Measurements from ENCODE around the gene LTO1.

LTO1 gene

DNA sequence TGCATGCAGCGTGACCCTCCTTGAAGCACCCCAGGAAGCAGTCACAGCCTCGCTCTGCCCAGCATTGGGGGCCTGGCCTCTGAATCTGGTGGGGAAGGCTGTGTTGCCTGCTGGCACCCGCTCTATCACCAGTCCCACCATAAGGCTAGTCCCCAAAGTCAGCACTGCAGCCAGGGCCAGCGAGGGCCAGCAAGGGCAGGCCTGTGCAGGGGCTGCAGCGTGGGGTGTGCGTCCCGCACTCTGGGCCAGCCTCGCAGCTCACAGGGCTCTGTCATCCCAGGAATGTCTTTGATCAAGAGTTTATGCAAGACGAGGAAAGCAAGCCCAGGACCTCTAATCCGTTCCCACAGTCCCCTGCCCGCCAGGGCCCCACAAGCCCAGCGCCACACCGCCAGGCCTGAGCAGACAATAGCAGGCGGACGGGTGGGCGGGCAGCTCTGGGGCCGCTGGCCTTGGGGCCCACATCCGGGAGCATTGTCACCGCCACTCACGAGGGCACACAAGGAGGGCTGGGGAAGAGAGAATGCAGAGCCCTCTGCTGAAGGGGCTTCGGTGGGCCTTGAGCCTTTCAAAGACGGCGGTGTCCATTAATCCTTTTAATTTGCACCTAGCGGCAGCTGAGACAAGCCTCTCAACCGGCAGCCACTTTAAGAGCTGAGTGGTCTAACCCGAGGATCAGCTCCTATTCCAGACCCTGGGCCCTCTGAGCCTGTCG lies 17.1 kb downstream of the LTO1 start:
- no peak for DNase-seq (ENCODE audit: low spot score)

DNA sequence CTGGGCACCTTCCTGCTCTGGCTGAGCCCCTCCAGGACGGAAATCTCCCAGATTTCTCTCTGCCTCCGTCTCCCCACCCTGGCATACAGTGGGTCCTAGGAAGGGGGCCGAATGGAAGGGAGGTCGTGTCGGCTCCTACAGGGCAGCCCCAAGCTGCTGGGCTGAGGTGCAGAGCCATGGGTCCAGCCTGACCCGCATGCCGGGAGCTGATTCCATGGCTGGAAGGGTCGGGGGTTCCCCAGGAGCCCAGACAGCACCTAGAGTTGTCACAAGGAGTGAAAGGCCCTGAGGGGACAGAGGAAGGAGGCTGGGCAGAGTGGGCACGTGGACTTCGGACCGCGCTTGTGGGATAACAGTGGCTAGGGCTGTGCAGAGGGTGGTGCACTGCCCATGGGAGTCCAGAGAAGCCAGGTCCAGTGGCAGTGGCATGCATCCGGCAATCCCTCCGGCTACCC lies 17.7 kb downstream of the LTO1 start:
- no peak for DNase-seq (ENCODE audit: low spot score)

DNA sequence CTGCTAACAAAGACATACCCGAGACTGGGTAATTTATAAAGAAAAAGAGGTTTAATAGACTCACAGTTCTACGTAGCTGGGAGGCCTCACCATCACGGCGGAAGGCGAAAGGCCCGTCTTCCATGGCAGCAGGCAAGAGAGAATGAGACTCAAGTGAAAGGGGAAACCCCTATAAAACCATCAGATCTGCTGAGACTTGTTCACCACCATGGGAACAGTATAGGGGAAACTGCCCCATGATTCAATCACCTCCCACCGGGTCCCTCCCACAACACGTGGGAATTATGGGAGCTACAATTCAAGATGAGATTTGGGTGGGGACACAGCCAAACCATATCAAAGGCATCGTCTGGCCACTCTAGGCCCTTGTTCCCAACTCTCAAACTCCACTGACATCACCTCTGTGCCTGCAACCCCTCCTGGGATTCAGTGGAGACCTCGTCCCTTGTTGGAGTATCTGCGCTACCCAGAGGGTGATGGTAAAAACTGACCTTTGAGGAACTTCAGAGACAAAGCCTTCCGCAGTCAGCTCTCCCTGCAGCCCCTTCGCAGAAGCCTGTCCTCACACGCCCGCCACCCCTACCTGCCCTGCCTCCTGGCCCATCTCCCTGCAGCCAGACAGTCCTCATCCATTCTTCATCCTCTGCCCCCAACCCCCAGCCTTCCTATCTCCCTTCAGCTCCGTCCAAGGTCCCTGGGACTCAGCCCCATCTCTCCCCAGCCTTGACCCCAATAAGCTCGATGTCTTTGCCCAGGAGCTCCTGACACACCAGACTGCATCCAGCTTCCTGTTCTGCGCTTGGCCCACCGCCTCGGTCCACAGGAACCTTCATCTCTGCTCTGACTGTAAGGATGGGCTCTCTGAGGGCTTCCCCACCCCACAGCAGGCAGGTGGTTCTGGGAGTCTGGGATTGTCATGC lies 18.4 kb downstream of the LTO1 start:
- DNase-seq (ENCODE audit: low spot score): peak; percentile 42

DNA sequence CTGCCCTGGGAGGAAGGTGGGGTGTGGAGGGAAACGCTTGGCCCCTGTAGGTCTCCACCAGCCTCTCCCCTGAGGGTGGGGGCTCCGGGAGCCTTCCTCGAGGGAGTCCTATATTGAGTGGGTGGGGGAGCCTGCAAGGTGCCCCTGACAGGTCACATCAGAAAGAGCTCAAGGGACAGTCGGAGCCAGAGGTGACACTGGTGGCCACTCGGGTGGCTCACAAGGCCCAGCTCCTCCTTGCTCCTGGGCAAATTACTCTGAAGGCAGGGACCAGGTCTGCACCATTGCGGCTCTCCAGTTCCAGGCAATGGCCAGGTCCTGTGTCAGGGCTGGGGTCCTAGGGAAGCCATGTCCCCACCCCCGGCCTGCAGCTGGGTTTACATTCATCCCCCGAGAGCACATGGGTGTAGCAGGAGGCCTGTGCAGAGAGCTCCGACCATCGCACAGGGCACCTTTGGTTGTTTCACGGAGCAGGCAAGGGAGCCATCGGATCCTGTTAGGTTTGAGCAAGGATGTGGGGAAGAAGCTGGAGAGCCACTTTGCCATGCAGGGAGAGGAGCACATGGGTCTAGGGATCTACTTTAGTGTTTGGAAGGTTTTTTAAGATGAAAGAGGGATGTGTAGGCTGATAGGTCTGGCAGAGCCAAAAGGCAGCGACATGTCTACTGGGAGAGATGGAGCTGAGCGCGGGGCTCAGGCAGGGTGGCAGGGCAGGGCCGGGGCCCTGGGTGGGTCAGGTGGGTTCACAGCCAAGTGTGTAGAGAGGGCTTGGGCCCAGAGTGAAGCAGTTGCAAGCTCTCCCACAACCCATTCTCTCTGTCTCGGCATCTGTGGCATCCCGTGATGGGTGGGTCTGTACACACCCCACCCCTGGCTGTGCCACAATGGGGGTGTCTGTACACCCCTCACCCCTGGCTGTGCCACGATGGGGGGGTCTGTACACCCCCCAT lies 19.4 kb downstream of the LTO1 start:
- DNase-seq (ENCODE audit: low spot score): no peak

DNA sequence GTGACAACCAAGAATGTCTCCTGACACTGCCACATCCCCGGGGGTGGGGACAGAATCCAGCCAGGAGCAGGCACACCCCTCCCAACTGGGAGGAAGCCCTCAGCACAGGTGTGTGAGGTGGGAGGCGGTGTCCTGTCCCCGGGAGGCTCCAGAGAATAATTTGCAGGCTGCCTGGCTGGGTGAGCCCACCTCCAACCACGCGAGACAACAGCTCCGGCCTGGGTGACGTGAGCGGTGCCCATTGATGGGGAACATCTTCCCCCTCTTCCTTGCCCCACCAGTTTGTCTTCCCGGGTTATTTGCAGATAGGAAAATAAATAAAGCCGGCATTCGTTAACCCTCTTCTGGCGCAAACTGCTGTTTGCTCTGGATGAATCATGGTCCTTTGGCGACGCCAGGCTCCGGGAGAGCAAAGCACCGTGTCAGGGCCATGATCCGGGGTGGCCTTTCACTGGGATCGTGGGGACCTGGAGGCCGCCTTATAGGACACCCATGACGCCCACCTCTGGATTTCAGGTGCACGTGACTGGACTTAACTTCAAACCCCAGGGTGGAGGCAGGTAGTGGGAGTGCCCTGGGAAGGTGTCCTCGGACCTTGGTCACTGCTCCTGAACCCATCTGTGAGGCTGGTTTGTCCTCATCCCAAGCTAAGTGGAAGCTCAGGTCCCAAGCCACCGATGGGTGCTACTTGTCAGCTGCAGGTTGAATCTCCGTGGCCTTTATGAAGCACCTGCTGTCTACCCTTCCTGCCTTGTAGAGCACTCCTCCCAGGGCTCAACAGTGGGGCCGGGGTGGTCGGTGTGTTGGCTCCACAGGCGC lies 20.3 kb downstream of the LTO1 start:
- no peak for DNase-seq (ENCODE audit: low spot score)

DNA sequence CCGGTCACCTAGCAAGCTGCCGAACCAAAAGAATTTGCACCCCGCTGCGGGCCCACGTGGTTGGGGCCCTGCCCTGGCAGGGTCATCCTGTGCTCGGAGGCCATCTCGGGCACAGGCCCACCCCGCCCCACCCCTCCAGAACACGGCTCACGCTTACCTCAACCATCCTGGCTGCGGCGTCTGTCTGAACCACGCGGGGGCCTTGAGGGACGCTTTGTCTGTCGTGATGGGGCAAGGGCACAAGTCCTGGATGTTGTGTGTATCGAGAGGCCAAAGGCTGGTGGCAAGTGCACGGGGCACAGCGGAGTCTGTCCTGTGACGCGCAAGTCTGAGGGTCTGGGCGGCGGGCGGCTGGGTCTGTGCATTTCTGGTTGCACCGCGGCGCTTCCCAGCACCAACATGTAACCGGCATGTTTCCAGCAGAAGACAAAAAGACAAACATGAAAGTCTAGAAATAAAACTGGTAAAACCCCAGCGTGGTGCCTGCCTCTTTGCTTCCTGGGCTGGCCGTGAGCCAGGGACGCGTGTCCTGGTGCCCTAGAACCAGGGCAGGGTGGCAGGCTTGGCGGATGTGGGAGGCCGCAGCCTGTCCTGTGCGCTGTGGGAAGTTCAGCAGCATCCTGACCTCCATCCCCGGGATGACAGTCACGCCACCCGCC lies 21.0 kb downstream of the LTO1 start:
- DNase-seq (ENCODE audit: low spot score): no peak

DNA sequence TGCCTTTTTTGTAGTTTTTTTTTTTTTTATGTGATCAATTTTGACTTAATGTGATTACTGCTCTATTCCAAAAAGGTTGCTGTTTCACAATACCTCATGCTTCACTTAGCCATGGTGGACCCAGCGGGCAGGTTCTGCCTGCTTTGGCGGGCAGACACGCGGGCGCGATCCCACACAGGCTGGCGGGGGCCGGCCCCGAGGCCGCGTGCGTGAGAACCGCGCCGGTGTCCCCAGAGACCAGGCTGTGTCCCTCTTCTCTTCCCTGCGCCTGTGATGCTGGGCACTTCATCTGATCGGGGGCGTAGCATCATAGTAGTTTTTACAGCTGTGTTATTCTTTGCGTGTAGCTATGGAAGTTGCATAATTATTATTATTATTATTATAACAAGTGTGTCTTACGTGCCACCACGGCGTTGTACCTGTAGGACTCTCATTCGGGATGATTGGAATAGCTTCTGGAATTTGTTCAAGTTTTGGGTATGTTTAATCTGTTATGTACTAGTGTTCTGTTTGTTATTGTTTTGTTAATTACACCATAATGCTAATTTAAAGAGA lies 21.7 kb downstream of the LTO1 start:
- no peak for DNase-seq (ENCODE audit: low spot score)

DNA sequence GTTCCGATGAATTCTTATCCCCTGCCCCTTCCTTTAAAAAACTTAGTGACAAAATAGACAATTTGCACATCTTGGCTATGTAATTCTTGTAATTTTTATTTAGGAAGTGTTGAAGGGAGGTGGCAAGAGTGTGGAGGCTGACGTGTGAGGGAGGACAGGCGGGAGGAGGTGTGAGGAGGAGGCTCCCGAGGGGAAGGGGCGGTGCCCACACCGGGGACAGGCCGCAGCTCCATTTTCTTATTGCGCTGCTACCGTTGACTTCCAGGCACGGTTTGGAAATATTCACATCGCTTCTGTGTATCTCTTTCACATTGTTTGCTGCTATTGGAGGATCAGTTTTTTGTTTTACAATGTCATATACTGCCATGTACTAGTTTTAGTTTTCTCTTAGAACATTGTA lies 22.2 kb downstream of the LTO1 start:
- no peak for DNase-seq (ENCODE audit: low spot score)

DNA sequence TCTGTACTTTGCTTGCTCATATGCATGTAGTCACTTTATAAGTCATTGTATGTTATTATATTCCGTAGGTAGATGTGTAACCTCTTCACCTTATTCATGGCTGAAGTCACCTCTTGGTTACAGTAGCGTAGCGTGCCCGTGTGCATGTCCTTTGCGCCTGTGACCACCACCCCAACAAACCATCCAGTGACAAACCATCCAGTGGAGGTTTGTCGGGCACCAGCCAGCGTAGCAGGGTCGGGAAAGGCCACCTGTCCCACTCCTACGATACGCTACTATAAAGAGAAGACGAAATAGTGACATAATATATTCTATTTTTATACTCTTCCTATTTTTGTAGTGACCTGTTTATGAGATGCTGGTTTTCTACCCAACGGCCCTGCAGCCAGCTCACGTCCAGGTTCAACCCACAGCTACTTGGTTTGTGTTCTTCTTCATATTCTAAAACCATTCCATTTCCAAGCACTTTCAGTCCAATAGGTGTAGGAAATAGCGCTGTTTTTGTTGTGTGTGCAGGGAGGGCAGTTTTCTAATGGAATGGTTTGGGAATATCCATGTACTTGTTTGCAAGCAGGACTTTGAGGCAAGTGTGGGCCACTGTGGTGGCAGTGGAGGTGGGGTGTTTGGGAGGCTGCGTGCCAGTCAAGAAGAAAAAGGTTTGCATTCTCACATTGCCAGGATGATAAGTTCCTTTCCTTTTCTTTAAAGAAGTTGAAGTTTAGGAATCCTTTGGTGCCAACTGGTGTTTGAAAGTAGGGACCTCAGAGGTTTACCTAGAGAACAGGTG lies 23.1 kb downstream of the LTO1 start:
- no peak for DNase-seq (ENCODE audit: low spot score)

DNA sequence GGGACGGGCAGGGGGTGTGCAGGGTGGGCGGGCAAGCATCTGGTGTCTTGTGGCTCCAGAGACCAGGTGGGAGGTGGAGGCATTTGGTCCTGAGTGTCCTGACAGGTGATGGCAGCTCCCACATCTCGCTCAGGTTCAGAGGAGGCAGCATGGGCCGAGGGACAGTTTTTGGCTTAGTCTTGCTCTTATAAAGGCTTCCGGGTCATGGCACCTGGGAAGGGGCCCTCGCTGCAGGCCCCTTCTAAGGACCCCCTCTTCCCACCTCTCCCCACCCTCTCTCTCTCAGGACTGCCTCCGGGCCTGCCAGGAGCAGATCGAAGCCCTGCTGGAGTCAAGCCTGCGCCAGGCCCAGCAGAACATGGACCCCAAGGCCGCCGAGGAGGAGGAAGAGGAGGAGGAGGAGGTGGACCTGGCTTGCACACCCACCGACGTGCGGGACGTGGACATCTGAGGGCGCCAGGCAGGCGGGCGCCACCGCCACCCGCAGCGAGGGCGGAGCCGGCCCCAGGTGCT lies 24.3 kb downstream of the LTO1 start:
- no peak for DNase-seq (ENCODE audit: low spot score)

DNA sequence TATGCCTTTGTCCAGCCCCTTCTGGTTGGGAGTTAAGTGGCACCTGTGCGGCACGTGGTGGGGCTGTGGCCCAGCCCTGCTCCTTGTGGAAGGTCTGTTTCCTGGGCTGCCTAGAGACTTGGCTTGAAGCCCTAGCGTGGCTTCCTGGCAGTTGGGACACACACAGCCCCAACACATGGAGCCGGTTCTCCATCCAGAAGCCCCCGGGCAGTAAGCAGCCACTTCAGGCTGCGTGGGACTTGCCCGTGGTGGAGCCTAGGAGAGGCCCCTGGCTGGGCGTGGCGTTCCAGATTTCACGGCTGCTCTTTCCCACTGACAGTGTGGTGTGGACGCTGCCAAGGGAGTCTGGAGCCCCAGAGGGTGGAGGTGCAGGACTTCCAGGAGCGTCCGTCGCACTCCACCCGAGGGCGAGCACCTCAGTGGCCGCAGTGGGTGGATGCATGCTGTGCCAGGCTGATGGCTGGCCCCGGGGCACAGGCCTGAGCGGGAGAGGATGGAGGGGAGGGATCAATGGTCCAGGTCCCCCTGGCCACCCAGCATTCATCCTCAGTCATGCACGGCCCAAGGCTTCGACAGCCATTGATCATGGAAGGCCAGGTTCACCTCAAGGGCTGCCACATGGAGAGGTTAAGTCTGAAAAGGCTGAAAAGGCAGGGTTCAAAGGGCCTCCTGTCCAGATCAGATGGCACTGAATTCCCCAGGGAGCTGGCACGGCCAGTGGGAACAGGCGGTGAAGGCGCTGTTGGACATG lies 24.9 kb downstream of the LTO1 start:
- DNase-seq (ENCODE audit: low spot score): no peak

DNA sequence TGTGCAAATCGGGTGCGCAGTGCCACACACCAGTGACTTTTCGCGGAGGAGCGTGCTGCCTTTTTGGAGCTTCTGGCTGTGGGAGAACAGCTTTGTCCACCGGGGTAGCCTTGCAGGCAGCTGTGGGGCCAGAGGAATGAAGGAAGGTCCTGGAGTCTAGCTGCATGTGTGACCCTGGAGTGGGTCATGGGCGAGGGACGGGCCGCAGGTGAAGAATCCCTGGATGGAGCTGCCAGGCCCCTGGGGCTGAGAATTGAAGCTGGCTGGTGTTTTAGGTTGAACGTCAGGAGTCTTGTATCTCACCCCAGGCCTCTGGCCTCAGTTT lies 25.6 kb downstream of the LTO1 start:
- DNase-seq (ENCODE audit: low spot score): no peak

DNA sequence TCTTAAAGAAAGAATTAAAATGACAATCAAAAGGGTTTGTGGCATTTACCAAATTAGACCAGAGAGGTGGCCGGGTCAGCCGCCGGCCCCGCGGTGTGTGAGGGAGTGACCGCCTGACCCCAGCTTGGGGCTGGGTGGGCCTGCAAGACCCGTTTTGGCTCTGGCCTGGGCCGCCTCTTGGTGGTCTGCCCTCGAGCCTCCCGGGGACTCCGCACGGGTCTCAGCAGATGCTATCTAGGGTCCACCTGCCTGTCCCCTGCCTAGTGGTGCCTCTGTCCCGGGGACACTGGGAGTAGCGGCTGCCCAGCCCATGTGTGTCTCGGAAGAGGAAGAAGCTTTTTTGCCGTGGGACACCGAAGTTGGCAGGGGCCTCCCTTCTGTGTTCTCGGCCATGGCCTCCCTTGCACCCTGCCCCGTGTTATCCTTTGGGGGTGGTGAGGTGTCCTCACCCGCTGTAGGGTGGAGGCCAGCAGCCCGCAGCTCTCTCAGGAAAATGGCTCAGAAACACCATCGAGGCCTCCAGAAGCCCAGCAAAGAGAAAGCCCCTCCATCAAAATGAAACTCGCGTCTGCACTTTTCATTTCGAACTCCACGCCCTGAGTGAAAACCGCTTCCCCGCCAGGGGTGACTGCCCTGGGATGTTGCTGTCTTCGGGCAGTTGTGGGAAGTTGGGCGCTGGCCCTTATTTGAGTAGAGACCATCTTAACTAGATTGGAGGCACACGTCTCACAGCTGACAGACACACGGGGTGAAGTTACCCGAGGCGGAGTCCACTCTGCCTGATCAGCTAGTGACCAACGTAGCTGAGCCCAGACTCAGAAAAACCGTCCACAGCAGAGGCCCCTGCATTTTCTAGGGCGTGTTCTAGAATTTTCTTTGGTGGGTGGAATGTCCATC lies 26.2 kb downstream of the LTO1 start:
- no peak for DNase-seq (ENCODE audit: low spot score)

DNA sequence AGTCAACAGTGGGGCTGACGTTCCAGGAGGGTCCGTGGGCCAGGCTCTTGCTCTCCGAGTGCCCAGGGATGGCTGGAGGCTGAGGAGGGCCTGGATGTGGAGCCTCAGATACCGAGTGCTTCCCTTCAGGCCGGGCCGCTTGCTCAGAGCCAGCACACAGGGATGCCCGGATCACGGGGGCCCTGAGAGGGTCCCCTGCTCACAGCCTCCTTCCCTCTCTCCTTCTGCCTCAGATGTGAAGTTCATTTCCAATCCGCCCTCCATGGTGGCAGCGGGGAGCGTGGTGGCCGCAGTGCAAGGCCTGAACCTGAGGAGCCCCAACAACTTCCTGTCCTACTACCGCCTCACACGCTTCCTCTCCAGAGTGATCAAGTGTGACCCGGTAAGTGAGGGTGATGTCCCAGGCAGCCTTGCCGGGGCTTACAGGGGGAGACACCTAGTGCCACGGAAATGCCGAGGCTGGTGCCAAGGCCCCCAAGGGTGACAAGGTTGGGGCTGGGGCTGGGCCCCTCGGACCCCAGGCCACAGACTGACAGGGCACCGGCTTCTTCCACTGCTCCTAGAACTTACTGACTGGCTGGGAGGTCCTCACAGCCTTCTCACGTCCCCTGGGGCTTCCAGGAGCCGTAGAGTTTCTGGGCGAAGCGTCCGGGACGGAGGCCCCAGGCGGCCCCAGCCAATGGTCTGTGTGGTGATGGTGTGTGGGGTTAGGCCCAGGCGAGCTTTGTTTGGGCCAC lies 27.2 kb downstream of the LTO1 start:
- DNase-seq (ENCODE audit: low spot score): no peak

DNA sequence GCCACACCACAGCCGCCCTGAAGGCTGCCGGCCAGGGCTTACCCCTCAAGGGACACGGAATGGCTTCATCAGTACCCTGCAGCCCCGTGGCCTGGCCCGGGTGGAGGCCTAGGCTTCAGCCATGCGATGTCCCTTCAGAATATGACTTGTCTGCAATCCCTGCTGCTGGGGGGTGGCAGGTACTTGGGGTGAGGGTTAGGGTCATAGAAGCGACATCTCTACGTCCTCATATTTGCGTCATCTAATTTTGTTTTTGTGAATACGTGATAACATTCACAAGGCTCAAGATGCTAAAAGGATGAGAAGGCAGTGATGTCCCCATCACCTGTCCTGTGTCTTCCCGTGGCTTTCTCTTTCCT lies 27.8 kb downstream of the LTO1 start:
- no peak for DNase-seq (ENCODE audit: low spot score)

DNA sequence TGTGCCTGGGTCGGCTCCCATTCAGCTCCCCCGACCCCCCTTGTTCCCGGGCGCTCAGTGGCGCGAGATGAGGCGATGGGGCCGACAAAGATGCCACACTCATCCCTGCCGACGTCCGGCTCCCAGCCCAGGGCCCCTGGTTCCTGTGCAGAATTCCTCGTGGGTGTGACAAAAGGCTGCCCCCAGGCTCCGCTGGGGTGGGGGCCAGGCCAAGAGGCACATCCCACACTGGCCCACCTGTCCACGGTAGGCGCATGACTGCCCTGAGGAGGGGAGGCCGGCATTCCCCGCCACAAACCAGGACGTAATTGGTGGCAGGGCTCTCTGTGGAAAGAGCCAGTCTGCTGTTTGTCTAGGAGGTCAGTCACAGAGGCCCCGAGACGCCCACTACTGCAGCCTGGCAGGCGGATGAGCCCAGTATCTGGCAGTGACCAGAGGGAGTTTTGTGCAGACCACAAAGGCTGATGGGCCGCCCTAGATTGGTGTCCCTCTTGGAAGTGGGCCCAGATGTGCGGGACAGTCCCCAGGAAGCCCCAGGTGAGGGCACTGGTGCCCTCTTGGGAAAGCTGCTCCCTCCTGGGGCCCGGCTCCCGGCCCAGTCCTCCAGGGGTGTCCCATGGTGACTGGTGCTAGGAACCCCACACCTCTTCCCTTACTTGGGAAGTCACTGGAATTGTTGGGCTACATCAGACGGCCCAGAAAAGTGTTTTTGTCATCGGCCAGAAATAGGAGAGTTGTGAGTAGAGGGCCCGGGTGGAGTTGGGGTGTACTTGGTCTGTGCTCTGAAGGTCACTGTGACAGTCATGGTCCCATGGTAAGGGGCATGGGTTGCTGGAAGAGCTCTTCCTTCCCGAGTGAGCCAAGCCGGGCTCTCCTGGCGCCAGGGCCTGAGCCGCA lies 28.4 kb downstream of the LTO1 start:
- DNase-seq (ENCODE audit: low spot score): no peak

All from left forelimb (tissue), 1 donor.